ENCODE results near the gene RAB5B. TPM values are rescaled to one million over a fixed set of nuclear protein-coding genes. Genes with fewer than 3 reads are reported as not detected.
"Not testable (repeated sequence)": the region's sequence is repeated elsewhere in the genome, so short reads cannot be mapped to it uniquely, and the experiment has no call there.

Gene RAB5B
- total and polyA plus RNA-seq, 11 donors, result 57.5 to 135 (median 112) TPM

DNA sequence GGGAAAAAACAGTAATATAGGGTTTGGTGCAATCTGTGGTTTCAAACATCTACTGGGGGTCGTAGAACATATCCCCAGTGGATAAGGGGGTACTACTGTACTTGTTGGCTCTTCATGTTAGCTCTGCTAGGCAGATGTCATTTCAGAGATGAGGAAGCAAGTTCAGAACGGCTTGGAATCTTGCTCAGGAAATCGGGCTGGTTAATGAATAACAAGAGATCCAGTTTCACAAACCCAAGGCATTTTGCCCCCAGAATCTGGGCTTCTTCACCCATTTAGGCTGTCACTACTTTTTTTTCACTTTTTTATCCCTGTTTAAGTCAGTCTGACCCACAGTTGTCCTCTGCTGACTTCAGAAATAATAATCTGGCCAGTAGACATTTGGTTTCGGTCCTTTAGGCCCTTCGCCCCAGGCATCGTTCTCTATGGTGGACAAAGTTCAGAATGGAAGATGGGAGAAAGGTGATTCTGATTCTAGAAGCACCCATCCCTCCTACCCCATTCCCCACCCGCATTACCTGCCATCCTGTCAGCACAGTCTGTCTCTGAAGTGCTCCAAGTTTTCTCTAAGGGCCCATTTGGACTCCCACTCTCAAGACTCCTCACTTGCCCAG lies 27.7 kb downstream of the RAB5B start:
- H3K4me3 ChIP-seq, result no peak overlapping the region
- H3K27ac ChIP-seq, result no peak overlapping the region
- peaks cover 0 to 16% (median 8%) of the 10 kb centered on the region in 12 donors for H3K4me1 ChIP-seq
- DNase-seq, result no peak
- intact Hi-C loops (cut with DNase I), result loop anchor here in 1 of 10 donors (10.0 kb wide), 1 partner anchor 103 kb away; the partner anchor contains the start of gene PA2G4
- TF ChIP-seq CTCF (IDR thresholded peaks at IDR 0.05), result no peak
- TF ChIP-seq POLR2A (IDR thresholded peaks at IDR 0.05), result no peak
- no peaks in the 10 kb centered on the region for H3K9me3 ChIP-seq
- no peaks in the 10 kb centered on the region for H3K27me3 ChIP-seq
- H3K36me3 ChIP-seq, result peaks cover 0 to 37% (median 27%) of the 10 kb centered on the region in 9 donors
- no peak for ATAC-seq
- WGBS, 4 donors, result 84 to 88% (median 87%) methylated on average over 7 of the region's 7 CpGs

GRCh38 chr12:56003376-56003775 lies 29.5 kb downstream of the RAB5B start:
- H3K9me3 ChIP-seq, DNase-seq, H3K4me3 ChIP-seq, ATAC-seq, H3K27me3 ChIP-seq, H3K27ac ChIP-seq: not testable (repeated sequence)
- peaks cover 0 to 37% (median 27%) of the 10 kb centered on the region in 9 donors for H3K36me3 ChIP-seq
- H3K4me1 ChIP-seq, result peaks cover 0 to 15% (median 7%) of the 10 kb centered on the region in 12 donors
- intact Hi-C loops (cut with DNase I), result loop anchor here in 1 of 10 donors (10.0 kb wide), 1 partner anchor 101 kb away; the partner anchor contains the start of gene PA2G4
- WGBS, 4 donors, result 80 to 91% (median 85%) methylated on average over 5 of the region's 5 CpGs

- DNase-seq (no peak), ATAC-seq (no peak)
- H3K27me3 ChIP-seq, result no peaks in the 10 kb centered on the region
- TF ChIP-seq CTCF (IDR thresholded peaks at IDR 0.05), result no peak
- no peak for TF ChIP-seq POLR2A (IDR thresholded peaks at IDR 0.05)
- H3K36me3 ChIP-seq, result peaks cover 0 to 37% (median 27%) of the 10 kb centered on the region in 9 donors
- no peaks in the 10 kb centered on the region for H3K9me3 ChIP-seq
- peaks cover 0 to 15% (median 7%) of the 10 kb centered on the region in 12 donors for H3K4me1 ChIP-seq
- H3K4me3 ChIP-seq, result no peak overlapping the region
- intact Hi-C loops (cut with DNase I), result loop anchor here in 1 of 10 donors (10.0 kb wide), 1 partner anchor 101 kb away; the partner anchor contains the start of gene PA2G4
- WGBS, 4 donors, result 88 to 93% (median 92%) methylated on average over 5 to 10 of the region's 10 CpGs
- H3K27ac ChIP-seq, result no peak overlapping the region
Measured at GRCh38 chr12:56004211-56004610, 30.3 kb downstream of the RAB5B start.

- H3K27ac ChIP-seq, result peak overlapping the region; percentile 30 to 98 (median 94)
- peak overlapping the region; percentile 70 to 100 (median 92) for H3K4me3 ChIP-seq
- H3K27me3 ChIP-seq, result no peaks in the 10 kb centered on the region
- ATAC-seq, result peak; percentile 54 to 86 (median 75)
- peaks cover 0 to 15% (median 7%) of the 10 kb centered on the region in 12 donors for H3K4me1 ChIP-seq
- H3K9me3 ChIP-seq, result no peaks in the 10 kb centered on the region
- DNase-seq, result peak; percentile 57 to 80 (median 64)
- H3K36me3 ChIP-seq, result peaks cover 0 to 26% (median 15%) of the 10 kb centered on the region in 9 donors
- WGBS, 4 donors, result 1 to 4% (median 2%) methylated on average over 29 to 44 of the region's 44 CpGs
- TF ChIP-seq CTCF (IDR thresholded peaks at IDR 0.05), result peak in 1 of 12 donors; percentile 5
- TF ChIP-seq POLR2A (IDR thresholded peaks at IDR 0.05), result no peak
- intact Hi-C loops (cut with DNase I), result loop anchor here in 2 of 10 donors (5.0 to 10.0 kb wide), 2 partner anchors 94 to 97 kb away; partner anchors contain the start of gene PA2G4 (in 2 of the 2)
Measured at GRCh38 chr12:56007564-56008559, 34.0 kb downstream of the RAB5B start.
